GM12875 (cell line): ENCODE data around the gene SCAMP2.

Experiments
- H3K4me3 ChIP-seq: one replicate; pipeline ENCODE4 v1.5.1; 2011; ENCODE audit warnings: low read depth, low read length, control low read depth
- TF ChIP-seq, protein P1 (sequence below): IDR thresholded peaks from 2 replicates; pipeline ENCODE4 v1.5.1; 2011; ENCODE audit warnings: low read depth, mild to moderate bottlenecking, control low read depth, inconsistent platforms, low read length, moderate library complexity, borderline replicate concordance; ENCODE audit not compliant: insufficient read depth

SCAMP2 gene

DNA sequence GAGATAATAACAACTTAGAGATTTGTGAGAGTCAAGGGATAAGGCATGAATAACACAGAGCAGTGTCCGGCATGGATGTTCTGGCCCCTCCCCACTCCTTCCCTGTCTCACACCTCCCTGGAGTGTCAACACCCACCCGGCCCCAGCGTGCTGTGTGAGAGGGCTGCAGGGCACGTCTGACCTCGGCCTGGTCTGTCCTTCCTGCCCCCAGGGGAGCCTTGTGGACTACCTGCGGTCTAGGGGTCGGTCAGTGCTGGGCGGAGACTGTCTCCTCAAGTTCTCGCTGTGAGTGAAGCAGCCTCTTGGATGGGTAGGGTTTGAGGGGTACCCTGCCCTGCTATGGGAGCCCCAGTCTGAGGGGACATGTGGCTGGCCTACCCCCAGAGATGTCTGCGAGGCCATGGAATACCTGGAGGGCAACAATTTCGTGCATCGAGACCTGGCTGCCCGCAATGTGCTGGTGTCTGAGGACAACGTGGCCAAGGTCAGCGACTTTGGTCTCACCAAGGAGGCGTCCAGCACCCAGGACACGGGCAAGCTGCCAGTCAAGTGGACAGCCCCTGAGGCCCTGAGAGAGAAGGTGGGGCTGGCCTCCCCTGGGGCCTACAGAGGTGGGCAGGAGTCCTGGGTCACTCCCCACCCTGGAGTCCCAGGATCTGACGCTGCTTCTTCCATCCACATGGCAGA, 71.7 kb downstream of the SCAMP2 start:
- H3K4me3 ChIP-seq = no peak overlapping the region
- TF ChIP-seq, protein P1, sequence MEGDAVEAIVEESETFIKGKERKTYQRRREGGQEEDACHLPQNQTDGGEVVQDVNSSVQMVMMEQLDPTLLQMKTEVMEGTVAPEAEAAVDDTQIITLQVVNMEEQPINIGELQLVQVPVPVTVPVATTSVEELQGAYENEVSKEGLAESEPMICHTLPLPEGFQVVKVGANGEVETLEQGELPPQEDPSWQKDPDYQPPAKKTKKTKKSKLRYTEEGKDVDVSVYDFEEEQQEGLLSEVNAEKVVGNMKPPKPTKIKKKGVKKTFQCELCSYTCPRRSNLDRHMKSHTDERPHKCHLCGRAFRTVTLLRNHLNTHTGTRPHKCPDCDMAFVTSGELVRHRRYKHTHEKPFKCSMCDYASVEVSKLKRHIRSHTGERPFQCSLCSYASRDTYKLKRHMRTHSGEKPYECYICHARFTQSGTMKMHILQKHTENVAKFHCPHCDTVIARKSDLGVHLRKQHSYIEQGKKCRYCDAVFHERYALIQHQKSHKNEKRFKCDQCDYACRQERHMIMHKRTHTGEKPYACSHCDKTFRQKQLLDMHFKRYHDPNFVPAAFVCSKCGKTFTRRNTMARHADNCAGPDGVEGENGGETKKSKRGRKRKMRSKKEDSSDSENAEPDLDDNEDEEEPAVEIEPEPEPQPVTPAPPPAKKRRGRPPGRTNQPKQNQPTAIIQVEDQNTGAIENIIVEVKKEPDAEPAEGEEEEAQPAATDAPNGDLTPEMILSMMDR = no peak

DNA sequence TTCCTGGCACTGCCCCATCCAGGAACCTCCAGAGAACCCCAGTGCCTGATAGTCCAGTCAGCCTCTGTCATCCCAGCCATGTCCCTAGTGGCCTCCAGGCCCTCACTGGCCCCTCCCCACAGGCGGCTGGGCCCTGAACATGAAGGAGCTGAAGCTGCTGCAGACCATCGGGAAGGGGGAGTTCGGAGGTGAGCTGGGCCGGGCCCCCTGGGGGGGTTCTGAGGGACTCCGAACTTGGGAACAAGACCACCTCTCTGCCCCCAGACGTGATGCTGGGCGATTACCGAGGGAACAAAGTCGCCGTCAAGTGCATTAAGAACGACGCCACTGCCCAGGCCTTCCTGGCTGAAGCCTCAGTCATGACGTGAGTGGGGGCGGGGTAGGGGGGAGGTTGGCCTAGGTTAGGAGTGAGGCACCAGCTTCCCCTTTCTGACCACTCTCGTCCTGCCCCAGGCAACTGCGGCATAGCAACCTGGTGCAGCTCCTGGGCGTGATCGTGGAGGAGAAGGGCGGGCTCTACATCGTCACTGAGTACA, 72.5 kb downstream of the SCAMP2 start:
- no peak overlapping the region for H3K4me3 ChIP-seq
- TF ChIP-seq, protein P1 = no peak

DNA sequence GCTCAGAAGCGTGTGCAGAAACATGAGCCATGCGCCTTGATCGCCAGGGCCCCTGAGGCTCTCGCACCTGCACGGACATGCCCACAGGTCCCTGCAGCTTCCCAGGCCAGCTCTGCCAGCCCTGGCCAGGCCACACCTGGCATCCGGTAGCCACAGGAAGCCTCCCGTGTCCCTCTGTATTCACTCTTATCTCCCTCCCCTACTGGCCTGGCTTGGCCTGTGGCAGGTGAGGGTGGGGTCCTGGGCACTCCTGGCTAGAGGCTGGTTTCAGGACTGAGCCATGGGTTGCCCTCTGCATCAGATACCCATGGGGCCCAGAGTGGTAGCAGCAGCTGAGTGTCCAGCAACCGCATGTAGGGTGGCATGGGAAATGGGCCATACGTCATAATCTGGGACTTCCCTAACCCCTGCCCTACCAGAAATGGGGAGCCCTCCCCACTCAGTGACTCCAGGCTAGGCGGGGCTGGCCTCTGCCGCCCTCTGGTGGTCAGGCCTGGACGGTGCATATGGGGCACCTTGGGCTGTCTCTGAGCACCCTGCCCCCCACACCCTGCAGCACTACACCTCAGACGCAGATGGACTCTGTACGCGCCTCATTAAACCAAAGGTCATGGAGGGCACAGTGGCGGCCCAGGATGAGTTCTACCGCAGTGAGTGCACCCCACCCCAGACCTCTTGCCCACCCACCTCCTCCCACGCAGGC, 73.2 kb downstream of the SCAMP2 start:
- no peak overlapping the region for H3K4me3 ChIP-seq
- TF ChIP-seq, protein P1 = peak; percentile 98

DNA sequence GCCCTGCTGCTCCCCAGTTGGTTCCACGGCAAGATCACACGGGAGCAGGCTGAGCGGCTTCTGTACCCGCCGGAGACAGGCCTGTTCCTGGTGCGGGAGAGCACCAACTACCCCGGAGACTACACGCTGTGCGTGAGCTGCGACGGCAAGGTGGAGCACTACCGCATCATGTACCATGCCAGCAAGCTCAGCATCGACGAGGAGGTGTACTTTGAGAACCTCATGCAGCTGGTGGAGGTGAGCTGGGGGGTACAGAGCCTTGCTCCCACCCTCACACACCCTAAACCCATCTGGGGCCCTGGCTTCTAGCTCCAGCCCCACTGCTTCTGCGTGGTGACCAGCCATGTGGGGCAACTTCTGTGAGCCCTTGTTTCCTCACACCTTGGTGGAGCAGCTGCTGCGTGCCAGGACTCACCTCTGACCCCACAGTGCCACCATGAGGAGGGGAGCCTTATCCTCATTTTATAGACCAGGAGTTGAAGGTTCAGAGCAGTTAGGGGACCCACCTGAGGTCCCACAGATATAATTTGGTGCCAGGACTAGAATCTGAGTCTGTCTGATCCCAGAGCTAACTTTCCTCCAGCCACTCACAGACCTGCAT, 73.8 kb downstream of the SCAMP2 start:
- H3K4me3 ChIP-seq = no peak overlapping the region
- TF ChIP-seq, protein P1 = no peak

DNA sequence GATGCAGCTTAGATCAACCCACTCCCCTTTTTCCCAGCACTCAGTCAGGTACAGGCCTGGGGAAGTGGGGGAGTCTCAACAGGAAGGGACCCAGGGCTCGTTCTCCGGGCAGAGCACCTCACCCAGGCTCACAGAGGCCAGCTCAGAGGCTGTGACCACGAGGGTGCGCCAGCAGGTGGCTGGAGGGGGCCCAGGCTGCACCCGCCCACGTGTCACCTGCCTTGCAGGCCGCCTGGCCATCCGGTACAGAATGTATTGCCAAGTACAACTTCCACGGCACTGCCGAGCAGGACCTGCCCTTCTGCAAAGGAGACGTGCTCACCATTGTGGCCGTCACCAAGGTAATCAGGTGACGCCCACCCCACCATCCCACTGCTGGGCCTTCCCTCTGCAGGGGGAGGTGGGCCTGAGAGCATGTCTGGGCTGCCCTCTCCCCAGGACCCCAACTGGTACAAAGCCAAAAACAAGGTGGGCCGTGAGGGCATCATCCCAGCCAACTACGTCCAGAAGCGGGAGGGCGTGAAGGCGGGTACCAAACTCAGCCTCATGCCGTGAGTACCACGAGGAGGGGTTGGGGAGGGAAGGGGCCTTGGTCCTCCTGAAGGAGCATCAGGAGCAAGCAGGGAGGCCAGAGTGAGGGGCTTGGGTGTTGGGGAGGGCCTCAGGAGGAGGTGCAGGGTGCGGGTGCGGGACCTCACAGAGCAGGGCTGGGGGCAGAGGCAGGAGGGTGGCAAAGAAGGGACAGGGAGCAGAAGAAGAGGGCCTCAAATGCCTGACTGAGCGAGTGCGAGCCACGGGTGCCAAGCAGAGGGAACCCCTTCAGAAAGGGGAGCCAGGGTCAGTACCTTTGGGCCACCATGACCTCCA, 74.5 kb downstream of the SCAMP2 start:
- TF ChIP-seq, protein P1 = peak; percentile 39; the same call in 1 of the 2 replicates
- no peak overlapping the region for H3K4me3 ChIP-seq

DNA sequence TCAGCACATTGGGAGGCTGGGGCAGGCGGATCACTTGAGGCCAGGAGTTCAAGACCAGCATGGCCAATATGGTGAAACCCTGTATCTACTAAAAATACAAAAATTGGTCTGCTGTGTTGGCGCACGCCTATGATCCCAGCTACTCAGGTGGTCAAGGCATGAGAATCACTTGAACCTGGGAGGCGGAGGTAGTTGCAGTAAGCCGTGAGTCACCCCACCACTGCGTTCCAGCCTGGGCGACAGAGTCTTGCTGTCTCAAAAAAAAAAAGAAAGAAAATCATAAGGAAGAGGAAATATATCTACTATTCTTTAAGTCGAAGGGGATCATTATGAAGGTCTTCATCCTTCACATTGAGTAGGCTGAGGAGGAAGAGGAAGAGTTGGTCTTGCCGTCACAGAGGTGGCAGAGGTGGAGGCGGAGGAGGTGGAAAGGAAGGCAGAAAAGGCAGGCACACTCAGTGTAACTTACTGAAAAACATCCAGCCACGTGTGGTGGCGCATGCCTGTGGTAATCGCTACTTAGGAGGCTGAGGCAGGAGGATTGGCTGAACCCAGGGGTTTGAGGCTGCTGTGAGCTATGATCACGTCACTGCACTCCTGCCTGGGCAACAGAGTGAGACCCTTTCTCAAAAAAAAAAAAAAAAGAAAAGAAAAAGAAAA, 77.1 kb downstream of the SCAMP2 start:
- no peak overlapping the region for H3K4me3 ChIP-seq
- TF ChIP-seq, protein P1 = no peak
